Activated CD4-positive, alpha-beta memory T cell treated with anti-CD3 and anti-CD28 coated beads, Interleukin-2, amount 10 ng/mL, durations not matched to agents 7 days and 5 days (primary cell): ENCODE measurements around the gene PATL2. TPM values are rescaled to one million over a fixed set of nuclear protein-coding genes. Genes with fewer than 3 reads are reported as not detected.

Source experiments
- CTCF ChIA-PET: fragments of 350-600 bp; sonication (Branson Sonifier 250); formaldehyde crosslinking; loops from one replicate; lab custom pipeline; 2021; ENCODE audit warnings: antibody characterized with exemption, inconsistent platforms; lab: Charles Lee
- POLR2A ChIA-PET: fragments of 350-600 bp; sonication (Branson Sonifier 250); formaldehyde crosslinking; loops from one replicate; lab custom pipeline; 2021; ENCODE audit warnings: antibody characterized with exemption; lab: Charles Lee
- DNase-seq: peaks from one replicate; pipeline ENCODE4 v3.0.0-alpha.2; 2020
- H3K27ac Mint-ChIP-seq: one replicate; pipeline ENCODE4 v1.8.0; 2021; ENCODE audit warnings: mild to moderate bottlenecking, mixed read lengths
- H3K27me3 Mint-ChIP-seq: one replicate; pipeline ENCODE4 v1.8.0; 2021; ENCODE audit warnings: mixed read lengths
- H3K36me3 Mint-ChIP-seq: one replicate; pipeline ENCODE4 v1.8.0; 2021; ENCODE audit warnings: low read depth, mixed read lengths
- H3K4me1 Mint-ChIP-seq: one replicate; pipeline ENCODE4 v1.8.0; 2021; ENCODE audit warnings: mixed read lengths
- H3K4me3 Mint-ChIP-seq: one replicate; pipeline ENCODE4 v1.8.0; 2021; ENCODE audit warnings: mild to moderate bottlenecking, mixed read lengths
- H3K9me3 Mint-ChIP-seq: one replicate; pipeline ENCODE4 v1.8.0; 2021; ENCODE audit warnings: mixed read lengths
- total RNA-seq, 2 experiments: library from RNA; stranded (reverse); gene quantifications; one replicate each; pipeline ENCODE4 v1.2.3, GENCODE V29; 2021

The PATL2 gene
- total RNA-seq, 2 experiments from 2014 or later, result 36.3 to 36.8 TPM

DNA sequence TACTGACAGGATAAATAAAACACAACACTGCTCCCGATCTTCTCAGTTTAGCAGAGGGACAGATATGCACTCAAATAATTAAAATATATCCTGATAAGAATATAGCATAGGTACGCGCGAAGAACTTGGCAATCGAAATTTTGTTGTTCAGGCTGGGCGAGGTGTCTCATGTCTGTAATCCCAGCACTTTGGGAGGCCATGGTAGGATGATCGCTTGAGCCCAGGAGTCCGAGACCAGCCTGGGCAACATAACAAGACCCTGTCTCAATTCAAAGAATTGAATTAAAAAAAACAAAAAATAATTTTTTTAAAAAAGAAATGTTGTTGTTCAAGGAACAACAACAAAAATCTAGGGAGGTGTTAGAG, 7.8 kb upstream of the PATL2 start:
- no peak for DNase-seq
- ChIA-PET CTCF (interaction anchor here (13.6 to 15.3 kb wide), 2 partner anchors 13 to 54 kb away, joined by 329 to 399 read pairs; partner anchors contain the start of genes SPG11 and TRIM69), POLR2A (interaction anchor here (0.8 to 37.6 kb wide), 7 partner anchors 2 to 291 kb away, joined by 3 to 4153 read pairs (median 5); partner anchors contain the start of genes B2M, CTDSPL2, PATL2 and SPG11)
- Mint-ChIP-seq H3K4me3 (no peak overlapping the region), H3K4me1 (peaks cover 84% of the 10 kb centered on the region), H3K27me3 (no peaks in the 10 kb centered on the region), H3K36me3 (peaks cover 67% of the 10 kb centered on the region), H3K9me3 (no peaks in the 10 kb centered on the region), H3K27ac (peak overlapping the region; percentile 91)

DNA sequence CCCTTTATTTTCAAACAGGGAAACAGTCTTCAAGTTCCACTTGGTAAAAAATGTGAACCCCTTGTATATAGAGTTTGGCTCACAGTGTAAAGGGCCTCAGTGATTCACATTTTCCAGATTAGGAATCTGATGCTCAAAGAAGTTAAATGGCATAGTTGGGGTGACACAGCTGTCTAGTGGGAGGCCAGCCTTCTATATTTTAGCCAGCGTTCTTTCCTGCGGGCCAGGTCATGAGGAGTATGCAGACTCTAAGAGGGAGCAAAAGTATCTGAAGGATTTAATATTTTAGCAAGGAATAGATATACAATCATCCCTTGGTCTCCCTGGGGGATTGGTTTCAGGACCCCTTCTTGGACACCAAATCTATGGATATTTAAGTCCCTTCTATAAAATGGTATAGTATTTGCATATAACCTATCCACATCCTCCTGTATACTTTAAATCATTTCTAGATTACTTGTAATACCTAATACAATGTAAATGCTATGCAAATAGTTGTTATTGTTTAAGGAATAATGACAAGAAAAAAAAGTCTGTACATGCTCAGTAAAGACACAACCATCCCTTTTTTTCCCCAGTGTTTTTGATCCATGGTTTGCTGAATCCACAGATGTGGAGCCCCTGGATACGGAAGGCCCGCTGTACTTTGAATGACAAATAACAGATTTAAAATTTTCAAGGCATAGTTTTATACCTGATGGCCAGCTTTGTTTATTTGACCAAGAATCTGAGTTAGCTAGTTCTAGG, 7.2 kb upstream of the PATL2 start:
- Mint-ChIP-seq H3K4me3 (peak overlapping the region; percentile 16), H3K27ac (peak overlapping the region; percentile 91), H3K36me3 (peaks cover 72% of the 10 kb centered on the region), H3K4me1 (peaks cover 79% of the 10 kb centered on the region), H3K9me3 (no peaks in the 10 kb centered on the region), H3K27me3 (no peaks in the 10 kb centered on the region)
- DNase-seq, result no peak
- ChIA-PET CTCF (interaction anchor here (13.6 to 15.3 kb wide), 2 partner anchors 14 to 54 kb away, joined by 329 to 399 read pairs; partner anchors contain the start of genes SPG11 and TRIM69), POLR2A (interaction anchor here (0.8 to 37.6 kb wide), 7 partner anchors 2 to 290 kb away, joined by 3 to 4153 read pairs (median 4); partner anchors contain the start of genes B2M, CTDSPL2, PATL2 and SPG11)

DNA sequence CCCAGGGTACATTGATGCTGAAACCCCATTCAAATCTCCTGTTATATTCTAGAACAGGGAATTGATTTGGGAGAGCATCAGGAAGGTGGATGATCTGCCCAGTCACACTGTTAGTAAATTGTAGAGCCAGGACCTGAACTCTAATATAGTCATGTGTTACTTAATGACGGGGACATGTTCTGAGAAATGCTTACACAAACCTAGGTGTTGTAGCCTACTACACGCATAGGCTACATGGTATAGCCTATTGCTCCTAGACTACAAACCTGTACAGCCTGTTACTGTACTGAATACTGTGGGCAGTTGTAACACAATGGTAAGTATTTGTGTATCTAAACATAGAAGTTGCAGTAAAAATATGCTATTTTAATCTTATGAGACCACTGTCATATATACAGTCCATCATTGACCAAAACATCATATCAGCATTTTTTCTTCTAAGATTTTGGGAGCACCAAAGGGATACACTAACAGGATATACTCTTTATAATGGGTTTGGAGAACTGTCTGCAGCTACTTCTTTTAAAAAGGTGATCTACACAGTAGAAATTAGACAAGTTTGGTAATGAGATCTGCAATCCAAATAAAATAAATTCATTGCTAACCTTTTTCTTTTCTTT, 6.0 kb upstream of the PATL2 start:
- H3K27ac Mint-ChIP-seq, result peak overlapping the region; percentile 89
- peaks cover 73% of the 10 kb centered on the region for H3K4me1 Mint-ChIP-seq
- POLR2A ChIA-PET, result interaction anchor here (1.0 to 37.6 kb wide), 5 partner anchors 13 to 133 kb away, joined by 3 to 4153 read pairs (median 49); partner anchors contain the start of genes SPG11 and TRIM69
- CTCF ChIA-PET, result interaction anchor here (2.4 to 15.3 kb wide), 3 partner anchors 15 to 124 kb away, joined by 8 to 399 read pairs (median 329); partner anchors contain the start of genes SPG11 and TRIM69
- peak overlapping the region; percentile 98 for H3K4me3 Mint-ChIP-seq
- no peaks in the 10 kb centered on the region for H3K9me3 Mint-ChIP-seq
- no peak for DNase-seq
- peaks cover 84% of the 10 kb centered on the region for H3K36me3 Mint-ChIP-seq
- no peaks in the 10 kb centered on the region for H3K27me3 Mint-ChIP-seq

DNA sequence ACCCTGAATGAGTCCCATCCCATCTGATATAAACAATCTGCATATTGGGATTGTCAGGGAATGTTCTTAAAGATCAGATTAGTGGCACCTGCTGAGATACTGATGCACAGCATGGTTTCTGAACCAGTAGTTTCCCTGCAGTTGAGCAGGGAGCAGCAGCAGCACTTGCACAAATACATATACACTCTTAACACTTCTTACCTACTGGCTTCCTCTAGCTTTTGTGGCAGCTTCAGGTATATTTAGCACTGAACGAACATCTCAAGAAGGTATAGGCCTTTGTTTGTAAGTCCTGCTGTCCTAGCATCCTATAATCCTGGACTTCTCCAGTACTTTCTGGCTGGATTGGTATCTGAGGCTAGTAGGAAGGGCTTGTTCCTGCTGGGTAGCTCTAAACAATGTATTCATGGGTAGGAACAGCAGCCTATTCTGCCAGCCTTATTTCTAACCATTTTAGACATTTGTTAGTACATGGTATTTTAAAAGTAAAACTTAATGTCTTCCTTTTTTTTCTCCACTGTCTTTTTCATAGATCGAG, 4.7 kb upstream of the PATL2 start:
- no peak for DNase-seq
- no peaks in the 10 kb centered on the region for H3K9me3 Mint-ChIP-seq
- peaks cover 89% of the 10 kb centered on the region for H3K36me3 Mint-ChIP-seq
- H3K4me1 Mint-ChIP-seq, result peaks cover 61% of the 10 kb centered on the region
- peak overlapping the region; percentile 89 for H3K27ac Mint-ChIP-seq
- no peaks in the 10 kb centered on the region for H3K27me3 Mint-ChIP-seq
- ChIA-PET CTCF (interaction anchor here (0.6 to 15.3 kb wide), 6 partner anchors 16 to 132 kb away, joined by 3 to 399 read pairs (median 6); partner anchors contain the start of genes SPG11 and TRIM69), POLR2A (interaction anchor here (1.0 to 37.6 kb wide), 7 partner anchors 9 to 137 kb away, joined by 3 to 4153 read pairs (median 12); partner anchors contain the start of genes SPG11 and TRIM69)
- H3K4me3 Mint-ChIP-seq, result peak overlapping the region; percentile 98

DNA sequence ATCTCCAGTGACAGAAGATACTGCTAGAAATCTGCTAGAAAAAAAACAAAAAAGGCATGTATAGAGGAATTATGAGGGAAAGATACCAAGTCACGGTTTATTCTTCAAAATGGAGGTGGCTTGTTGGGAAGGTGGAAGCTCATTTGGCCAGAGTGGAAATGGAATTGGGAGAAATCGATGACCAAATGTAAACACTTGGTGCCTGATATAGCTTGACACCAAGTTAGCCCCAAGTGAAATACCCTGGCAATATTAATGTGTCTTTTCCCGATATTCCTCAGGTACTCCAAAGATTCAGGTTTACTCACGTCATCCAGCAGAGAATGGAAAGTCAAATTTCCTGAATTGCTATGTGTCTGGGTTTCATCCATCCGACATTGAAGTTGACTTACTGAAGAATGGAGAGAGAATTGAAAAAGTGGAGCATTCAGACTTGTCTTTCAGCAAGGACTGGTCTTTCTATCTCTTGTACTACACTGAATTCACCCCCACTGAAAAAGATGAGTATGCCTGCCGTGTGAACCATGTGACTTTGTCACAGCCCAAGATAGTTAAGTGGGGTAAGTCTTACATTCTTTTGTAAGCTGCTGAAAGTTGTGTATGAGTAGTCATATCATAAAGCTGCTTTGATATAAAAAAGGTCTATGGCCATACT, 4.1 kb upstream of the PATL2 start:
- no peak for DNase-seq

DNA sequence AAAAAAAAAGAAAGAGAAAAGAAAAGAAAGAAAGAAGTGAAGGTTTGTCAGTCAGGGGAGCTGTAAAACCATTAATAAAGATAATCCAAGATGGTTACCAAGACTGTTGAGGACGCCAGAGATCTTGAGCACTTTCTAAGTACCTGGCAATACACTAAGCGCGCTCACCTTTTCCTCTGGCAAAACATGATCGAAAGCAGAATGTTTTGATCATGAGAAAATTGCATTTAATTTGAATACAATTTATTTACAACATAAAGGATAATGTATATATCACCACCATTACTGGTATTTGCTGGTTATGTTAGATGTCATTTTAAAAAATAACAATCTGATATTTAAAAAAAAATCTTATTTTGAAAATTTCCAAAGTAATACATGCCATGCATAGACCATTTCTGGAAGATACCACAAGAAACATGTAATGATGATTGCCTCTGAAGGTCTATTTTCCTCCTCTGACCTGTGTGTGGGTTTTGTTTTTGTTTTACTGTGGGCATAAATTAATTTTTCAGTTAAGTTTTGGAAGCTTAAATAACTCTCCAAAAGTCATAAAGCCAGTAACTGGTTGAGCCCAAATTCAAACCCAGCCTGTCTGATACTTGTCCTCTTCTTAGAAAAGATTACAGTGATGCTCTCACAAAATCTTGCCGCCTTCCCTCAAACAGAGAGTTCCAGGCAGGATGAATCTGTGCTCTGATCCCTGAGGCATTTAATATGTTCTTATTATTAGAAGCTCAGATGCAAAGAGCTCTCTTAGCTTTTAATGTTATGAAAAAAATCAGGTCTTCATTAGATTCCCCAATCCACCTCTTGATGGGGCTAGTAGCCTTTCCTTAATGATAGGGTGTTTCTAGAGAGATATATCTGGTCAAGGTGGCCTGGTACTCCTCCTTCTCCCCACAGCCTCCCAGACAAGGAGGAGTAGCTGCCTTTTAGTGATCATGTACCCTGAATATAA, 2.2 kb upstream of the PATL2 start:
- Mint-ChIP-seq H3K4me3 (peak overlapping the region; percentile 98), H3K36me3 (peaks cover 85% of the 10 kb centered on the region), H3K27me3 (no peaks in the 10 kb centered on the region), H3K27ac (peak overlapping the region; percentile 99), H3K4me1 (peaks cover 54% of the 10 kb centered on the region), H3K9me3 (no peaks in the 10 kb centered on the region)
- CTCF ChIA-PET, result interaction anchor here (0.6 to 15.3 kb wide), 12 partner anchors 19 to 135 kb away, joined by 3 to 399 read pairs (median 5); partner anchors contain the start of genes SPG11 and TRIM69
- POLR2A ChIA-PET, result interaction anchor here (0.8 to 37.6 kb wide), 22 partner anchors 13 to 425 kb away, joined by 3 to 4153 read pairs (median 6); partner anchors contain the start of genes CTDSPL2, EIF3J, GOLM2 and SPG11
- DNase-seq, result no peak

More for the DNA sequence above, 4.1 kb upstream of the PATL2 start:
- H3K36me3 Mint-ChIP-seq, result peaks cover 86% of the 10 kb centered on the region
- no peaks in the 10 kb centered on the region for H3K9me3 Mint-ChIP-seq
- peaks cover 55% of the 10 kb centered on the region for H3K4me1 Mint-ChIP-seq
- peak overlapping the region; percentile 89 for H3K27ac Mint-ChIP-seq
- ChIA-PET CTCF (interaction anchor here (0.8 to 15.3 kb wide), 5 partner anchors 17 to 131 kb away, joined by 3 to 399 read pairs (median 8); partner anchors contain the start of genes SPG11 and TRIM69), POLR2A (interaction anchor here (1.0 to 37.6 kb wide), 7 partner anchors 9 to 137 kb away, joined by 3 to 4153 read pairs (median 12); partner anchors contain the start of genes SPG11 and TRIM69)
- H3K4me3 Mint-ChIP-seq, result peak overlapping the region; percentile 98
- no peaks in the 10 kb centered on the region for H3K27me3 Mint-ChIP-seq

DNA sequence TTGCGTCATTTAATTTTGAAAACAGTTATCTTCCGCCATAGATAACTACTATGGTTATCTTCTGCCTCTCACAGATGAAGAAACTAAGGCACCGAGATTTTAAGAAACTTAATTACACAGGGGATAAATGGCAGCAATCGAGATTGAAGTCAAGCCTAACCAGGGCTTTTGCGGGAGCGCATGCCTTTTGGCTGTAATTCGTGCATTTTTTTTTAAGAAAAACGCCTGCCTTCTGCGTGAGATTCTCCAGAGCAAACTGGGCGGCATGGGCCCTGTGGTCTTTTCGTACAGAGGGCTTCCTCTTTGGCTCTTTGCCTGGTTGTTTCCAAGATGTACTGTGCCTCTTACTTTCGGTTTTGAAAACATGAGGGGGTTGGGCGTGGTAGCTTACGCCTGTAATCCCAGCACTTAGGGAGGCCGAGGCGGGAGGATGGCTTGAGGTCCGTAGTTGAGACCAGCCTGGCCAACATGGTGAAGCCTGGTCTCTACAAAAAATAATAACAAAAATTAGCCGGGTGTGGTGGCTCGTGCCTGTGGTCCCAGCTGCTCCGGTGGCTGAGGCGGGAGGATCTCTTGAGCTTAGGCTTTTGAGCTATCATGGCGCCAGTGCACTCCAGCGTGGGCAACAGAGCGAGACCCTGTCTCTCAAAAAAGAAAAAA, 1.4 kb upstream of the PATL2 start:
- peak; percentile 74 for DNase-seq
- H3K4me1 Mint-ChIP-seq, result peaks cover 48% of the 10 kb centered on the region
- no peaks in the 10 kb centered on the region for H3K27me3 Mint-ChIP-seq
- peak overlapping the region; percentile 99 for H3K27ac Mint-ChIP-seq
- ChIA-PET POLR2A (interaction anchor here (1.1 to 37.6 kb wide), 15 partner anchors 12 to 425 kb away, joined by 3 to 4153 read pairs (median 18); partner anchors contain the start of genes CTDSPL2, EIF3J, SPG11 and TRIM69), CTCF (interaction anchor here (1.0 to 15.3 kb wide), 8 partner anchors 20 to 133 kb away, joined by 3 to 399 read pairs (median 10); partner anchors contain the start of genes SPG11 and TRIM69)
- peaks cover 84% of the 10 kb centered on the region for H3K36me3 Mint-ChIP-seq
- no peaks in the 10 kb centered on the region for H3K9me3 Mint-ChIP-seq
- H3K4me3 Mint-ChIP-seq, result peak overlapping the region; percentile 98

DNA sequence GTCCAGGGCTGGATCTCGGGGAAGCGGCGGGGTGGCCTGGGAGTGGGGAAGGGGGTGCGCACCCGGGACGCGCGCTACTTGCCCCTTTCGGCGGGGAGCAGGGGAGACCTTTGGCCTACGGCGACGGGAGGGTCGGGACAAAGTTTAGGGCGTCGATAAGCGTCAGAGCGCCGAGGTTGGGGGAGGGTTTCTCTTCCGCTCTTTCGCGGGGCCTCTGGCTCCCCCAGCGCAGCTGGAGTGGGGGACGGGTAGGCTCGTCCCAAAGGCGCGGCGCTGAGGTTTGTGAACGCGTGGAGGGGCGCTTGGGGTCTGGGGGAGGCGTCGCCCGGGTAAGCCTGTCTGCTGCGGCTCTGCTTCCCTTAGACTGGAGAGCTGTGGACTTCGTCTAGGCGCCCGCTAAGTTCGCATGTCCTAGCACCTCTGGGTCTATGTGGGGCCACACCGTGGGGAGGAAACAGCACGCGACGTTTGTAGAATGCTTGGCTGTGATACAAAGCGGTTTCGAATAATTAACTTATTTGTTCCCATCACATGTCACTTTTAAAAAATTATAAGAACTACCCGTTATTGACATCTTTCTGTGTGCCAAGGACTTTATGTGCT, 721 bp upstream of the PATL2 start:
- CTCF ChIA-PET, result interaction anchor here (1.0 to 15.3 kb wide), 16 partner anchors 9 to 133 kb away, joined by 3 to 399 read pairs (median 7); partner anchors contain the start of genes SPG11 and TRIM69
- Mint-ChIP-seq H3K4me3 (peak overlapping the region; percentile 98), H3K4me1 (peaks cover 42% of the 10 kb centered on the region), H3K36me3 (peaks cover 80% of the 10 kb centered on the region), H3K27me3 (no peaks in the 10 kb centered on the region), H3K9me3 (no peaks in the 10 kb centered on the region), H3K27ac (peak overlapping the region; percentile 99)
- POLR2A ChIA-PET, result interaction anchor here (1.0 to 37.6 kb wide), 27 partner anchors 12 to 284 kb away, joined by 3 to 4153 read pairs (median 6); partner anchors contain the start of genes CTDSPL2, EIF3J, SPG11 and TRIM69
- DNase-seq, result peak; percentile 70

DNA sequence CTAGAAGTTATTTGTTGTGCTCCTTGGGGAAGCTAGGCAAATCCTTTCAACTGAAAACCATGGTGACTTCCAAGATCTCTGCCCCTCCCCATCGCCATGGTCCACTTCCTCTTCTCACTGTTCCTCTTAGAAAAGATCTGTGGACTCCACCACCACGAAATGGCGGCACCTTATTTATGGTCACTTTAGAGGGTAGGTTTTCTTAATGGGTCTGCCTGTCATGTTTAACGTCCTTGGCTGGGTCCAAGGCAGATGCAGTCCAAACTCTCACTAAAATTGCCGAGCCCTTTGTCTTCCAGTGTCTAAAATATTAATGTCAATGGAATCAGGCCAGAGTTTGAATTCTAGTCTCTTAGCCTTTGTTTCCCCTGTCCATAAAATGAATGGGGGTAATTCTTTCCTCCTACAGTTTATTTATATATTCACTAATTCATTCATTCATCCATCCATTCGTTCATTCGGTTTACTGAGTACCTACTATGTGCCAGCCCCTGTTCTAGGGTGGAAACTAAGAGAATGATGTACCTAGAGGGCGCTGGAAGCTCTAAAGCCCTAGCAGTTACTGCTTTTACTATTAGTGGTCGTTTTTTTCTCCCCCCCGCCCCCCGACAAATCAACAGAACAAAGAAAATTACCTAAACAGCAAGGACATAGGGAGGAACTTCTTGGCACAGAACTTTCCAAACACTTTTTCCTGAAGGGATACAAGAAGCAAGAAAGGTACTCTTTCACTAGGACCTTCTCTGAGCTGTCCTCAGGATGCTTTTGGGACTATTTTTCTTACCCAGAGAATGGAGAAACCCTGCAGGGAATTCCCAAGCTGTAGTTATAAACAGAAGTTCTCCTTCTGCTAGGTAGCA, 657 bp downstream of the PATL2 start:
- Mint-ChIP-seq H3K9me3 (no peaks in the 10 kb centered on the region), H3K27me3 (no peaks in the 10 kb centered on the region), H3K36me3 (peaks cover 76% of the 10 kb centered on the region), H3K4me3 (peak overlapping the region; percentile 98), H3K27ac (peak overlapping the region; percentile 99), H3K4me1 (peaks cover 32% of the 10 kb centered on the region)
- ChIA-PET POLR2A (interaction anchor here (0.6 to 37.6 kb wide), 30 partner anchors 10 to 283 kb away, joined by 3 to 4153 read pairs (median 6); partner anchors contain the start of genes CTDSPL2, EIF3J, SPG11 and TRIM69), CTCF (interaction anchor here (0.6 to 15.3 kb wide), 18 partner anchors 10 to 284 kb away, joined by 3 to 399 read pairs (median 5); partner anchors contain the start of genes SPG11 and TRIM69)
- peak; percentile 58 for DNase-seq
